Measurements from ENCODE around the gene DNAJC3. TPM values are rescaled to one million over a fixed set of nuclear protein-coding genes. Genes with fewer than 3 reads are reported as not detected.

DNAJC3 gene
- polyA plus RNA-seq, 1 of the 3 experiments (the other 2 are of a cell fraction), result 5.8 TPM

Small RNA genes lying within 50 kb of the gene (small RNA-seq; reads per million reads assigned to genes)
- gene HMGN1P24, result 0 reads per million in 7 experiments

Other genes starting within 250 kb of the DNAJC3 start
- gene CLDN10, start 124.4 kb upstream of the DNAJC3 start, polyA plus RNA-seq (2012; rRNA removed), result 0.05 TPM in 1 of 2 replicates, not detected in the other
- 15.0 and 15.2 TPM in 2 replicates for gene DZIP1, start 32.4 kb upstream of the DNAJC3 start, polyA plus RNA-seq (2012; rRNA removed)